ENCODE results near the gene NPAS2. TPM values are rescaled to one million over a fixed set of nuclear protein-coding genes. Genes with fewer than 3 reads are reported as not detected.
A peak's percentile ranks its signal among the peaks of the same experiment; 100 is the strongest.

The NPAS2 gene
- total RNA-seq, 3 donors from 2014 or later (not counting 1 experiment from before 2014, with no cell fraction given) = not detected

GRCh38 chr2:100820273-100820522 lies 259 bp downstream of the NPAS2 start:
- H3K27ac ChIP-seq (ENCODE audit: low read length) = no peak overlapping the region
- H3K27me3 ChIP-seq (ENCODE audit: control insufficient read depth, insufficient read depth, low read length) = peaks cover 7% of the 10 kb centered on the region
- intact Hi-C loops (cut with micrococcal nuclease) = no loop called here
- H3K36me3 ChIP-seq (ENCODE audit: control insufficient read depth, insufficient read depth, low read length) = no peaks in the 10 kb centered on the region
- no peak for ATAC-seq
- 1% methylated on average over 43 of the region's 43 CpGs for WGBS (ENCODE audit: insufficient coverage)
- H3K4me1 ChIP-seq (ENCODE audit: control insufficient read depth, insufficient read depth, low read length) = peaks cover 2% of the 10 kb centered on the region
- Mint-ChIP-seq H3K27me3 (ENCODE audit: low read depth in 2 of 2) (peaks cover 57 to 74% of the 10 kb centered on the region in 2 donors), H3K27ac (no peak overlapping the region), H3K9me3 (no peaks in the 10 kb centered on the region), H3K4me3 (no peak overlapping the region), H3K36me3 (no peaks in the 10 kb centered on the region), H3K4me1 (peaks cover 0 to 6% of the 10 kb centered on the region in 2 donors)
- H3K9me3 ChIP-seq (ENCODE audit: control insufficient read depth, insufficient read depth, low read length) = no peaks in the 10 kb centered on the region
- H3K4me3 ChIP-seq (ENCODE audit: low read length) = no peak overlapping the region
- no peak for TF ChIP-seq CTCF (IDR thresholded peaks at IDR 0.05)
- no peak for DNase-seq

- TF ChIP-seq CTCF (IDR thresholded peaks at IDR 0.05) = no peak
- Mint-ChIP-seq H3K36me3 (no peaks in the 10 kb centered on the region), H3K9me3 (no peaks in the 10 kb centered on the region), H3K4me3 (peak overlapping the region; percentile 25), H3K27ac (no peak overlapping the region), H3K4me1 (peaks cover 0 to 6% of the 10 kb centered on the region in 2 donors), H3K27me3 (ENCODE audit: low read depth in 2 of 2) (peaks cover 55 to 69% of the 10 kb centered on the region in 2 donors)
- intact Hi-C loops (cut with micrococcal nuclease) = no loop called here
- H3K27ac ChIP-seq (ENCODE audit: low read length) = no peak overlapping the region
- DNase-seq = peak in 1 of 2 donors; percentile 10
- no peak for ATAC-seq
- 7% methylated on average over 58 of the region's 60 CpGs for WGBS (ENCODE audit: insufficient coverage)
- no peaks in the 10 kb centered on the region for H3K9me3 ChIP-seq (ENCODE audit: control insufficient read depth, insufficient read depth, low read length)
- H3K4me3 ChIP-seq (ENCODE audit: low read length) = no peak overlapping the region
- peaks cover 7% of the 10 kb centered on the region for H3K27me3 ChIP-seq (ENCODE audit: control insufficient read depth, insufficient read depth, low read length)
- H3K36me3 ChIP-seq (ENCODE audit: control insufficient read depth, insufficient read depth, low read length) = no peaks in the 10 kb centered on the region
- H3K4me1 ChIP-seq (ENCODE audit: control insufficient read depth, insufficient read depth, low read length) = peaks cover 2% of the 10 kb centered on the region
Measured at GRCh38 chr2:100820523-100821254, 750 bp downstream of the NPAS2 start.

- H3K36me3 ChIP-seq (ENCODE audit: control insufficient read depth, insufficient read depth, low read length) = no peaks in the 10 kb centered on the region
- no peaks in the 10 kb centered on the region for H3K9me3 ChIP-seq (ENCODE audit: control insufficient read depth, insufficient read depth, low read length)
- intact Hi-C loops (cut with micrococcal nuclease) = no loop called here
- no peak for TF ChIP-seq CTCF (IDR thresholded peaks at IDR 0.05)
- H3K4me1 ChIP-seq (ENCODE audit: control insufficient read depth, insufficient read depth, low read length) = peaks cover 2% of the 10 kb centered on the region
- H3K36me3 Mint-ChIP-seq = no peaks in the 10 kb centered on the region
- no peak overlapping the region for H3K27ac ChIP-seq (ENCODE audit: low read length)
- ATAC-seq (no peak), DNase-seq (no peak)
- peaks cover 52 to 62% of the 10 kb centered on the region in 2 donors for H3K27me3 Mint-ChIP-seq (ENCODE audit: low read depth in 2 of 2)
- H3K9me3 Mint-ChIP-seq = no peaks in the 10 kb centered on the region
- H3K27ac Mint-ChIP-seq = no peak overlapping the region
- no peak overlapping the region for H3K4me3 ChIP-seq (ENCODE audit: low read length)
- H3K27me3 ChIP-seq (ENCODE audit: control insufficient read depth, insufficient read depth, low read length) = peaks cover 7% of the 10 kb centered on the region
- 34% methylated on average over 12 of the region's 14 CpGs for WGBS (ENCODE audit: insufficient coverage)
- H3K4me1 Mint-ChIP-seq = peaks cover 0 to 6% of the 10 kb centered on the region in 2 donors
- H3K4me3 Mint-ChIP-seq = peak overlapping the region; percentile 25
Measured at GRCh38 chr2:100821255-100821910, 1.4 kb downstream of the NPAS2 start.

Measured in natural killer cell (primary cell).